HG03196 (cell line): ENCODE measurements around the gene GAS2L3.
"Not testable (repeated sequence)": the region's sequence is repeated elsewhere in the genome, so short reads cannot be mapped to it uniquely, and the experiment has no call there.

Experiments
- ATAC-seq: cut with Tn5 transposase; IDR thresholded peaks from one replicate; pipeline ENCODE4 v1.9.1; 2021; ENCODE audit not compliant: unreplicated experiment

GAS2L3 gene

GRCh38 chr12:100574187-100575074 lies 947 bp downstream of the GAS2L3 start:
- peak; percentile 6 for ATAC-seq

DNA sequence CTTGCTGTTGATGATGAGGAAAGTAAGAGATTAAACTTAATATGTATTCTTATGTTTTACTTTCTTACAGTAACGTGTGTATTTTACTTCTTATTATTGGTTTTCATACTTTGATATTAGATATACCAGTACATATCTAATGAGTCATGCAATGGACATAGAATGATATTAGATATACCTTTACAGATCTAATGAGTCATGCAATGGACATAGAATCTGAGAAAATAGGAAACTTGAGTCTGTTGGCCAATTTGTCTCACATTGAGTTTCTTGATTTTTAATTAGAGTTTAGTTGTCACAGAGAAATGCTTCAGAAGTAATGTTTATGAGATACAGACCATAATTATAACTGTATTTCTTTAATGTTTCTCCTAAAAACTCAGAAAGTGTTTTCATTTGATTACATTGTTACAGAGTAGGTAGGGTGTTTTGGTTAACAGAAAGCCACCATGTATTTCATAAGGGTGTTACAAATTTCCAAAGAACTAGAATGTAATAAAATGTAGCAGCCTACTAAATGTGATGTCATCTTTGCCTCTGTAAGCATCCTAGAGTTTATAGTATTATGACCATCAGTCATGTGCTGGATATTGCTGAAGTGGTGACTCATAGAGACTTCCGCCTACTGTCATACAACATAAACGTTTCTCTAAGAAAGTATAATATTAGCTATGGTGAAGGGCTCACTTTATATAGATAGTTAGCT lies 3.0 kb downstream of the GAS2L3 start:
- ATAC-seq, result no peak

DNA sequence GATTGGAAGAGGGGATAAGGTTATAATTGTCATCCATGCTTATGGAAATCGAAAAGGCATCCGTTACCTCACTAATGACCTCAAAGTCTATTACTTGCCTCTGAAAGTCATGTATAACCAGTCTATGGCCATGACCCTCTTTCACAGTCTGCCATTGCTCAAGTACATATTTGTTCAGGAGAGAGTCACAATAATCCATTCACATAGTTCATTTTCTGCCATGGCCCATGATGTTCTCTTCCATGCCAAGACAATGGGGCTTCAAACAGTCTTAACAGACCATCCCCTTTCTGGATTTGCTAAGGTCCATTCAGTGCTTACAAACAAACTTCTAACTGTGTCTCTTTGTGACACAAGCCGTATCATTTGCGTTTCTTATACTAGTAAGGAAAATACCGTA lies 5.4 kb downstream of the GAS2L3 start:
- no peak for ATAC-seq

- no peak for ATAC-seq
These were observed 6.4 kb downstream of the GAS2L3 start for GRCh38 chr12:100579844-100580243.

GRCh38 chr12:100584256-100584655 lies 10.8 kb downstream of the GAS2L3 start:
- no peak for ATAC-seq

GRCh38 chr12:100591979-100592378 lies 18.5 kb downstream of the GAS2L3 start:
- no peak for ATAC-seq

- ATAC-seq, result no peak
These were observed 20.0 kb downstream of the GAS2L3 start for GRCh38 chr12:100593490-100593889.

DNA sequence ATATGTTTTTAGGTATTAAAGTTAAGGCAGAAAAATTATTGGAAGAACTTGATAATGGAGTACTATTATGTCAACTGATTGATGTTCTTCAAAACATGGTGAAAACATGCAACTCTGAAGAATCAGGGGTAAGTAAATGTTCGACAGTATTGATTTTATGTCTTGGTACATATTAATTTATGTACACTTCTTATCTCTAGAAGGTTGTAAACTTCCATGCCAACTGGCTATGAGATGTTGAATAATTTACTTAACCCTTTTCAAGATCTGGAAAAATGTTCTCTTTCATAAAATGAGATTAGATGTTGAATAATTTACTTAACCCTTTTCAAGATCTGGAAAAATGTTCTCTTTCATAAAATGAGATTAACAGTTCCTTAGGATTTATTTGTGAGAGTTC lies 28.1 kb downstream of the GAS2L3 start:
- no peak for ATAC-seq

GRCh38 chr12:100602997-100603396 lies 29.5 kb downstream of the GAS2L3 start:
- ATAC-seq, result not testable (repeated sequence)

GRCh38 chr12:100608776-100609175 lies 35.3 kb downstream of the GAS2L3 start:
- ATAC-seq, result no peak

- no peak for ATAC-seq
These were observed 37.4 kb downstream of the GAS2L3 start for GRCh38 chr12:100610666-100611430.

GRCh38 chr12:100612606-100613005 lies 39.1 kb downstream of the GAS2L3 start:
- ATAC-seq, result no peak

DNA sequence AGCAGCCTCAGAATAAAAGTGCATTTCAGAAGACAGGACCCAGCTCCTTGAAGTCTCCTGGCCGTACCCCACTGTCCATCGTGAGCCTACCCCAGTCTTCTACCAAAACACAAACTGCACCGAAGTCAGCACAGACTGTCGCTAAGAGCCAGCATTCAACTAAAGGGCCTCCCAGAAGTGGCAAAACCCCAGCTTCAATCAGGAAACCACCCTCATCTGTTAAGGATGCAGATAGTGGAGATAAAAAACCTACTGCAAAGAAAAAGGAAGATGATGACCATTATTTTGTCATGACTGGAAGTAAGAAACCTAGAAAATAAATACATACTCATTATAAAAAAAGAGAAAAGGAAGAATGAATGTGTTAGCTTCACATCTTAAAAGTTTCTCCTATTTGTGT lies 51.1 kb downstream of the GAS2L3 start:
- no peak for ATAC-seq

DNA sequence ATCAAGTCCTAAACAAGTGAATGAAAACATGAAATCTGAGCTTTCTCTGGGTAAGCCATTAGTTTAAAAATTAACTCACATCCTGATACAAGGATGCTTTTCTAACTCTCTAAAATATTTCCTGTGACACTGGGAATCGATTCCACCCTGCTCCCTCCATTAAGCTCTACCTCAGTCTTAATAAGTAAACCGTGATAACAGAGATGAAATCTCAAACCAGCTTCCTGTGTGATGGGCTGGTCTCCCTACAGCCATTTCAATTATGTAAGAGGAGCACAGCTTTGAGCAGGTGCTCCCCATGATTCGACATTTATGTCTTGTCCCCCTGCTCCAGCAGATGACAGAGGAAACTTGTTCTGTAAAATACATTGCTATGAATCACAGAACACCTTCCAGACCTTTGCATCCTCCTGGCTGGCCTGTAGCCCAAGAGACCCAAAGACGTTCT lies 59.0 kb downstream of the GAS2L3 start:
- no peak for ATAC-seq

GRCh38 chr12:100633082-100633785 lies 59.8 kb downstream of the GAS2L3 start:
- not testable (repeated sequence) for ATAC-seq

- no peak for ATAC-seq
These were observed 69.8 kb downstream of the GAS2L3 start for GRCh38 chr12:100643246-100643645.

- ATAC-seq, result no peak
These were observed 73.4 kb downstream of the GAS2L3 start for GRCh38 chr12:100646896-100647295.

DNA sequence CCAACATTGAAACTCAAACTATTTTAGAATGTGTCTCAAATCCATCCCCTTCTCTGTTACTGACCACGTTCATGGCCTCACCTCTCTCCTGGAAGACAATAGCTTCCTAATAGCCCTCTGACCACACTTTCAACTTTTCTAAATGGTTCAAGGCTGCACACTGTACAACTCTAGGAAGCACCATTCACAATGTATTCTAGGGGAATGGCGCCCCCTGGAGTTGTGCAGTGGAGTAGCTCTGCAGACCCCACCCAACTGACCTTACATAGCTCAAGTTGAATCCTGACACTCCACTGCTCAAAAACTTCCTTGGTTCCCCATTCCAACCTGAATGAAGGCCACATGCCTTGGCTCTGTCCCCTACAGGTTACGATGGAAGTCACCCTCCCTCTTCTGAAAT lies 77.6 kb downstream of the GAS2L3 start:
- no peak for ATAC-seq

DNA sequence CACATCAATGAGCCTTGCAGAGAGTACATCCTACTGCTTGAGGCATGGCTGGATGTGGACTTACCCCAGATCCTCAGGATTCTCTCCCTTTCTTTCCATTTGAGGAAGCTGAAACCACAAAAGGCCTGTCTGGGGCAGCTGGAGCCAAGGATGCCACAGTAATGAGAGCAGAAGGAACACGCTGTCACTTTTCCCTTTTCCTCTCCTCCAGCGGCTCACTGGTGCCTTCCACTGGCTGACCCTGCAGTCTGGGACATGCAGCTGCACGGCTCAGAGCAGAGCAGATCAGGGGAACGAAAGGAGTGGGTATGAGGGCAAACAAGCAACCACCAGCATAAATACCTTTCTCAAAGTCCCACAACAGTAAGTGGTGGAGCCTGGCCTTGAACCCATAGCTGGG lies 78.2 kb downstream of the GAS2L3 start:
- ATAC-seq, result no peak

- no peak for ATAC-seq
These were observed 79.0 kb downstream of the GAS2L3 start for GRCh38 chr12:100652488-100652887.

- ATAC-seq, result no peak
These were observed 82.7 kb downstream of the GAS2L3 start for GRCh38 chr12:100656141-100656540.
